ENCODE results near the gene BMP7.

The BMP7 gene

GRCh38 chr20:57259121-57259937 lies 7.1 kb downstream of the BMP7 start:
- DNase-seq (ENCODE audit: low read depth), result no peak
- TF ChIP-seq, protein P1, sequence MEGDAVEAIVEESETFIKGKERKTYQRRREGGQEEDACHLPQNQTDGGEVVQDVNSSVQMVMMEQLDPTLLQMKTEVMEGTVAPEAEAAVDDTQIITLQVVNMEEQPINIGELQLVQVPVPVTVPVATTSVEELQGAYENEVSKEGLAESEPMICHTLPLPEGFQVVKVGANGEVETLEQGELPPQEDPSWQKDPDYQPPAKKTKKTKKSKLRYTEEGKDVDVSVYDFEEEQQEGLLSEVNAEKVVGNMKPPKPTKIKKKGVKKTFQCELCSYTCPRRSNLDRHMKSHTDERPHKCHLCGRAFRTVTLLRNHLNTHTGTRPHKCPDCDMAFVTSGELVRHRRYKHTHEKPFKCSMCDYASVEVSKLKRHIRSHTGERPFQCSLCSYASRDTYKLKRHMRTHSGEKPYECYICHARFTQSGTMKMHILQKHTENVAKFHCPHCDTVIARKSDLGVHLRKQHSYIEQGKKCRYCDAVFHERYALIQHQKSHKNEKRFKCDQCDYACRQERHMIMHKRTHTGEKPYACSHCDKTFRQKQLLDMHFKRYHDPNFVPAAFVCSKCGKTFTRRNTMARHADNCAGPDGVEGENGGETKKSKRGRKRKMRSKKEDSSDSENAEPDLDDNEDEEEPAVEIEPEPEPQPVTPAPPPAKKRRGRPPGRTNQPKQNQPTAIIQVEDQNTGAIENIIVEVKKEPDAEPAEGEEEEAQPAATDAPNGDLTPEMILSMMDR (IDR thresholded peaks at IDR 0.05; ENCODE audit: low read depth, low read length, missing control alignments), result no peak
- in situ Hi-C loops (cut with HindIII; ENCODE audit: low sequenced_read_pairs), result no loop called here
- no peak overlapping the region for H3K4me3 ChIP-seq (ENCODE audit: low read depth, low read length)

- H3K4me3 ChIP-seq (ENCODE audit: low read depth, low read length), result no peak overlapping the region
- DNase-seq (ENCODE audit: low read depth), result no peak
- in situ Hi-C loops (cut with HindIII; ENCODE audit: low sequenced_read_pairs), result no loop called here
- TF ChIP-seq, protein P1 (IDR thresholded peaks at IDR 0.05; ENCODE audit: low read depth, low read length, missing control alignments), result no peak
Observed at GRCh38 chr20:57257701-57258453, 8.6 kb downstream of the BMP7 start.

- TF ChIP-seq, protein P1 (IDR thresholded peaks at IDR 0.05; ENCODE audit: low read depth, low read length, missing control alignments), result no peak
- H3K4me3 ChIP-seq (ENCODE audit: low read depth, low read length), result no peak overlapping the region
- in situ Hi-C loops (cut with HindIII; ENCODE audit: low sequenced_read_pairs), result no loop called here
- no peak for DNase-seq (ENCODE audit: low read depth)
Observed at GRCh38 chr20:57256908-57257307, 9.5 kb downstream of the BMP7 start.

GRCh38 chr20:57256205-57256604 lies 10.2 kb downstream of the BMP7 start:
- H3K4me3 ChIP-seq (ENCODE audit: low read depth, low read length), result no peak overlapping the region
- TF ChIP-seq, protein P1 (IDR thresholded peaks at IDR 0.05; ENCODE audit: low read depth, low read length, missing control alignments), result no peak
- in situ Hi-C loops (cut with HindIII; ENCODE audit: low sequenced_read_pairs), result no loop called here
- DNase-seq (ENCODE audit: low read depth), result no peak

GRCh38 chr20:57255183-57255582 lies 11.3 kb downstream of the BMP7 start:
- in situ Hi-C loops (cut with HindIII; ENCODE audit: low sequenced_read_pairs), result no loop called here
- no peak overlapping the region for H3K4me3 ChIP-seq (ENCODE audit: low read depth, low read length)
- TF ChIP-seq, protein P1 (IDR thresholded peaks at IDR 0.05; ENCODE audit: low read depth, low read length, missing control alignments), result no peak
- DNase-seq (ENCODE audit: low read depth), result no peak

GRCh38 chr20:57252559-57253162 lies 13.8 kb downstream of the BMP7 start:
- TF ChIP-seq, protein P1 (IDR thresholded peaks at IDR 0.05; ENCODE audit: low read depth, low read length, missing control alignments), result no peak
- no peak for DNase-seq (ENCODE audit: low read depth)
- no peak overlapping the region for H3K4me3 ChIP-seq (ENCODE audit: low read depth, low read length)
- in situ Hi-C loops (cut with HindIII; ENCODE audit: low sequenced_read_pairs), result no loop called here
